GM18526 (cell line): ENCODE data around the gene C2orf78.
A peak's percentile ranks its signal among the peaks of the same experiment; 100 is the strongest.
"Not testable (repeated sequence)": the region's sequence is repeated elsewhere in the genome, so short reads cannot be mapped to it uniquely, and the experiment has no call there.

Source experiments
- POLR2A ChIP-seq: IDR thresholded peaks from 3 replicates; pipeline ENCODE4 v1.6.1; 2011; ENCODE audit not compliant: insufficient read length; ENCODE audit errors: extremely low read depth

Gene C2orf78

GRCh38 chr2:73783883-73784282, at the start of gene C2orf78:
TSS of gene C2orf78 (plus strand) at chr2:73784183. CDS start at chr2:73784310, 127 bp downstream.
- not testable (repeated sequence) for TF ChIP-seq POLR2A

GRCh38 chr2:73736378-73736777, 47.6 kb upstream of the C2orf78 start:
- no peak for TF ChIP-seq POLR2A

- peak; percentile 81 for TF ChIP-seq POLR2A
Observed at GRCh38 chr2:73736855-73737779, 46.9 kb upstream of the C2orf78 start, which contains the start of gene TPRKB. TSS of gene TPRKB (minus strand) at chr2:73737345. CDS start at chr2:73734569, 2,776 bp downstream.

- no peak for TF ChIP-seq POLR2A
Observed at GRCh38 chr2:73739101-73739500, 44.9 kb upstream of the C2orf78 start.

GRCh38 chr2:73740767-73741166, 43.2 kb upstream of the C2orf78 start:
- TF ChIP-seq POLR2A: no peak

- TF ChIP-seq POLR2A: no peak
Observed at GRCh38 chr2:73746015-73746876, 37.7 kb upstream of the C2orf78 start.

- no peak for TF ChIP-seq POLR2A
Observed at GRCh38 chr2:73746877-73747208, 37.1 kb upstream of the C2orf78 start.

GRCh38 chr2:73749314-73749713, 34.7 kb upstream of the C2orf78 start:
- TF ChIP-seq POLR2A: no peak

GRCh38 chr2:73759285-73759764, 24.7 kb upstream of the C2orf78 start:
- no peak for TF ChIP-seq POLR2A

GRCh38 chr2:73759904-73760303, 24.1 kb upstream of the C2orf78 start:
- TF ChIP-seq POLR2A: no peak

GRCh38 chr2:73762571-73762970, 21.4 kb upstream of the C2orf78 start:
- no peak for TF ChIP-seq POLR2A

- TF ChIP-seq POLR2A: no peak
Observed at GRCh38 chr2:73764945-73765344, 19.0 kb upstream of the C2orf78 start.

GRCh38 chr2:73766349-73766748, 17.6 kb upstream of the C2orf78 start:
- TF ChIP-seq POLR2A: no peak

- TF ChIP-seq POLR2A: no peak
Observed at GRCh38 chr2:73766994-73767393, 17.0 kb upstream of the C2orf78 start.

- TF ChIP-seq POLR2A: no peak
Observed at GRCh38 chr2:73770725-73771124, 13.3 kb upstream of the C2orf78 start.

- TF ChIP-seq POLR2A: no peak
Observed at GRCh38 chr2:73772819-73773218, 11.2 kb upstream of the C2orf78 start.
